Peyer's patch (tissue), 4 donors: ENCODE data around the gene DBNL. TPM values are rescaled to one million over a fixed set of nuclear protein-coding genes. Genes with fewer than 3 reads are reported as not detected.

ENCODE experiments used
- DNase-seq, 3 donors: peaks; one replicate each; pipeline ENCODE4 v3.0.0-alpha.2; 2017 to 2019
- H3K27ac ChIP-seq, 4 donors: fragments of 200-600 bp; sonication (generic); one replicate each; pipeline ENCODE4 v1.5.1; 2016 to 2019
- H3K27me3 ChIP-seq, 2 donors: fragments of 200-600 bp; sonication (generic); one replicate each; pipeline ENCODE4 v1.5.1; 2019
- H3K36me3 ChIP-seq, 3 donors: fragments of 200-600 bp; sonication (generic); one replicate each; pipeline ENCODE4 v1.5.1; 2016 to 2019
- H3K4me1 ChIP-seq, 4 donors: fragments of 200-600 bp; sonication (generic); one replicate each; pipeline ENCODE4 v1.5.1; 2016 to 2019
- H3K4me3 ChIP-seq, 4 donors: fragments of 200-600 bp; sonication (generic); 1 replicate in 3 of 4; 2 replicates in 1 of 4; pipeline ENCODE4 v1.5.1; 2016 to 2019; ENCODE audit warnings: mild to moderate bottlenecking in 1 of 4
- H3K9me3 ChIP-seq, 4 donors: fragments of 200-600 bp; sonication (generic); one replicate each; pipeline ENCODE4 v1.5.1; 2016 to 2019; ENCODE audit warnings: mild to moderate bottlenecking in 1 of 4
- CTCF ChIP-seq, 6 experiments: fragments of 450-650 bp in 4 of 6; fragments of 200-600 bp in 2 of 6; sonication (generic) in 1 of 6; IDR thresholded peaks; one replicate each; pipeline ENCODE4 v1.5.1; 2017 to 2019; ENCODE audit warnings: antibody characterized with exemption in 6 of 6, mild to moderate bottlenecking in 3 of 6, moderate library complexity in 1 of 6
- POLR2A ChIP-seq, 2 donors: fragments of 450-650 bp; IDR thresholded peaks; one replicate each; pipeline ENCODE4 v1.5.1; 2017; ENCODE audit warnings: antibody characterized with exemption in 2 of 2, mild to moderate bottlenecking in 2 of 2, moderate library complexity in 2 of 2
- total RNA-seq, 4 donors: library from RNA; depleted of rRNA; stranded (reverse); fragments of >200 nt; gene quantifications; one replicate each; pipeline ENCODE4 v1.1.0, GENCODE V29; 2016

The DBNL gene
- total RNA-seq, 4 donors from 2014 or later = 100 to 303 (median 111) TPM

GRCh38 chr7:44050121-44050914, 5.8 kb downstream of the DBNL start:
- DNase-seq = no peak
- Histone ChIP-seq H3K27ac (peak overlapping the region in 1 of 4 donors; percentile 40), H3K4me3 (no peak overlapping the region), H3K9me3 (no peaks in the 10 kb centered on the region), H3K27me3 (no peaks in the 10 kb centered on the region), H3K4me1 (peaks cover 0 to 18% (median 8%) of the 10 kb centered on the region in 4 donors), H3K36me3 (peaks cover 0 to 61% (median 0%) of the 10 kb centered on the region in 3 donors)
- no peak for TF ChIP-seq POLR2A (IDR thresholded peaks at IDR 0.05)
- TF ChIP-seq CTCF (IDR thresholded peaks at IDR 0.05) = no peak

- Histone ChIP-seq H3K36me3 (peaks cover 0 to 65% (median 0%) of the 10 kb centered on the region in 3 donors), H3K9me3 (no peaks in the 10 kb centered on the region)
- no peak for DNase-seq
Measured at GRCh38 chr7:44050915-44051560, 6.5 kb downstream of the DBNL start.

GRCh38 chr7:44051611-44052220, 7.2 kb downstream of the DBNL start:
- no peak for TF ChIP-seq CTCF (IDR thresholded peaks at IDR 0.05)
- TF ChIP-seq POLR2A (IDR thresholded peaks at IDR 0.05) = no peak
- peaks cover 0 to 5% (median 3%) of the 10 kb centered on the region in 4 donors for H3K4me1 ChIP-seq
- peaks cover 0 to 72% (median 0%) of the 10 kb centered on the region in 3 donors for H3K36me3 ChIP-seq
- no peaks in the 10 kb centered on the region for H3K27me3 ChIP-seq
- peak in 1 of 3 donors; percentile 9 for DNase-seq
- H3K9me3 ChIP-seq = no peaks in the 10 kb centered on the region
- peak overlapping the region in 1 of 4 donors; percentile 40 for H3K27ac ChIP-seq
- H3K4me3 ChIP-seq = no peak overlapping the region

More at GRCh38 chr7:44050915-44051560, 6.5 kb downstream of the DBNL start:
- H3K27ac ChIP-seq = peak overlapping the region in 1 of 4 donors; percentile 40
- peaks cover 0 to 10% (median 5%) of the 10 kb centered on the region in 4 donors for H3K4me1 ChIP-seq
- H3K4me3 ChIP-seq = no peak overlapping the region
- TF ChIP-seq POLR2A (IDR thresholded peaks at IDR 0.05) (no peak), CTCF (IDR thresholded peaks at IDR 0.05) (no peak)
- no peaks in the 10 kb centered on the region for H3K27me3 ChIP-seq

- Histone ChIP-seq H3K4me3 (no peak overlapping the region), H3K36me3 (peaks cover 0 to 84% (median 0%) of the 10 kb centered on the region in 3 donors), H3K4me1 (peaks cover 0 to 5% (median 0%) of the 10 kb centered on the region in 4 donors), H3K27ac (no peak overlapping the region), H3K27me3 (no peaks in the 10 kb centered on the region), H3K9me3 (no peaks in the 10 kb centered on the region)
- TF ChIP-seq CTCF (IDR thresholded peaks at IDR 0.05) (peak in 1 of 6 experiments; percentile 3), POLR2A (IDR thresholded peaks at IDR 0.05) (no peak)
- peak in 1 of 3 donors; percentile 34 for DNase-seq
Measured at GRCh38 chr7:44052771-44053365, 8.4 kb downstream of the DBNL start.

- DNase-seq = peak in 2 of 3 donors; percentile 9 to 39
Measured at GRCh38 chr7:44056681-44057080, 12.2 kb downstream of the DBNL start.

More at GRCh38 chr7:44056681-44057080, 12.2 kb downstream of the DBNL start:
- H3K27me3 ChIP-seq = no peaks in the 10 kb centered on the region
- peaks cover 0 to 21% (median 0%) of the 10 kb centered on the region in 4 donors for H3K4me1 ChIP-seq
- H3K4me3 ChIP-seq = no peak overlapping the region
- peaks cover 0 to 96% (median 0%) of the 10 kb centered on the region in 3 donors for H3K36me3 ChIP-seq
- TF ChIP-seq POLR2A (IDR thresholded peaks at IDR 0.05) (no peak), CTCF (IDR thresholded peaks at IDR 0.05) (no peak)
- H3K9me3 ChIP-seq = no peaks in the 10 kb centered on the region
- peak overlapping the region in 1 of 4 donors; percentile 79 for H3K27ac ChIP-seq
